ENCODE data around the gene KAT6B.

KAT6B gene

GRCh38 chr10:75029420-75029819 is 203.0 kb downstream of the KAT6B start:
- in situ Hi-C loops (cut with MboI; ENCODE audit: low sequenced_read_pairs) = no loop called here

DNA sequence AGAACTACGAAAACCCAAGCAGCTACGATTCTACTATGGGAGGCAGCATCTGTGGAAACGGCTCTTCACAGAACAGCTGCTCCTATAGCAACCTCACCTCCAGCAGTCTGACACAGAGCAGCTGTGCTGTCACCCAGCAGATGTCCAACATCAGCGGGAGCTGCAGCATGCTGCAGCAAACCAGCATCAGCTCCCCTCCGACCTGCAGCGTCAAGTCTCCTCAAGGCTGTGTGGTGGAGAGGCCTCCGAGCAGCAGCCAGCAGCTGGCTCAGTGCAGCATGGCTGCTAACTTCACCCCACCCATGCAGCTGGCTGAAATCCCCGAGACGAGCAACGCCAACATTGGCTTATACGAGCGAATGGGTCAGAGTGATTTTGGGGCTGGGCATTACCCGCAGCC is 203.5 kb downstream of the KAT6B start:
- in situ Hi-C loops (cut with MboI; ENCODE audit: low sequenced_read_pairs) = no loop called here

GRCh38 chr10:75030371-75030770 is 204.0 kb downstream of the KAT6B start:
- in situ Hi-C loops (cut with MboI; ENCODE audit: low sequenced_read_pairs) = no loop called here

GRCh38 chr10:75032119-75032518 is 205.7 kb downstream of the KAT6B start:
- in situ Hi-C loops (cut with MboI; ENCODE audit: low sequenced_read_pairs) = no loop called here

DNA sequence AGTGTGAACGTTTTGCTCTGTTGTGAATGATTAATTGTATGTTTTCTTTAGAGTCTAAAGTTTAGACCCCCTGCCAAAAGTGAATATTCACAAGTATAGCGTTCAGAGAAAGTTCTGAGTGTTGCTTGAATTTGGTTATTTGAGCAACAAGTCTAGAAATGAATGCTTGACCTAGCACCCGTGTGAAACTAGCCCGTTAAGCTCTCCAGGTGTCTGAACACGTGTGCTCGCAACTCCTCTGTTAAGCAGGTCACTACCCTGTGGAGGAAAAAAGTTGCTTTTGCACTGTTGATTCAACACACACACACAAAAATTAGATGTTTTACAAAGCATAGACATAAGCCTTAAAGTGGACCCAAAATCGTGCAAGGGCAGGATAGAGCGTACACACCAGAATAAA is 206.4 kb downstream of the KAT6B start:
- in situ Hi-C loops (cut with MboI; ENCODE audit: low sequenced_read_pairs) = no loop called here

GRCh38 chr10:75033399-75034130 is 207.2 kb downstream of the KAT6B start:
- in situ Hi-C loops (cut with MboI; ENCODE audit: low sequenced_read_pairs) = no loop called here

DNA sequence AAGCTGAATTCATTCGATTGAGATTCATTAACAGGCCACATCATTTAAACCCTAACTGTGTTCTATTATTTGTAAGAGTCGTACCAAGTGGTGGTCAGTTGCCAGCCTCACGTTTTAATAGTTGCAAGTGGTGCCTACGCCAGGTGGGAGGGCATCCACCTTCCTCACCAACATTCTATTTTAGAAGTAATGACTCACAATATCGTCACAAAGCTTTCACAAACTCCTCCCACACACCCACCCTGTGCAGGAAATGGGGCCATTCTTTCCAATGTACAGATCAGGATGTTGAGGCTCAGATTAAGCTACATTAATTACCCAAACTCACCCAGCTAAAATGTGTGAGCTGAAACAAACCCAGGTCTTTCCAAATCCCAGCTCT is 207.7 kb downstream of the KAT6B start:
- in situ Hi-C loops (cut with MboI; ENCODE audit: low sequenced_read_pairs) = no loop called here

- in situ Hi-C loops (cut with MboI; ENCODE audit: low sequenced_read_pairs) = no loop called here
Observed at GRCh38 chr10:75034714-75035258, 208.4 kb downstream of the KAT6B start.

- in situ Hi-C loops (cut with MboI; ENCODE audit: low sequenced_read_pairs) = no loop called here
Observed at GRCh38 chr10:75035975-75036708, 209.7 kb downstream of the KAT6B start.

GRCh38 chr10:75037171-75038153 is 211.1 kb downstream of the KAT6B start:
- in situ Hi-C loops (cut with MboI; ENCODE audit: low sequenced_read_pairs) = no loop called here

DNA sequence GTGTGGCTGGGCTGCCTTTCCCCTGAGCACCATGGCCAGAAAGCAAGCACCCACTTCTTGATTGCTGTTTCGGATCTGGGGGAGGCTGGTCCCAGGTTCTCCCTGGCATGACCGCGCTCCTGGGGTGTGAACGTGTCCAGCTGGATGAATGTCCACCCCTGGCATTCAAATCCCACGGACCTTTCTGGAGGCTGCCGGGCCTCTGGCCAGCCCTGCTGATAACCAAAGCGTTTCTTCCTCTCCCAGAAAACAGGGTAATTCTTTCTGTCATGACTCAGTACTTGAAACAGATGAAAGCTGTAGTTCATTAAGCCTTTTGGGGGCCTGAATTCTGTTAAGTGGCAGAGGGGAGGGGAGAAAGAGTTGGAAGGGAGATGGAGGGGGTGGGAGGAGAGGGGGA is 211.9 kb downstream of the KAT6B start:
- in situ Hi-C loops (cut with MboI; ENCODE audit: low sequenced_read_pairs) = no loop called here

DNA sequence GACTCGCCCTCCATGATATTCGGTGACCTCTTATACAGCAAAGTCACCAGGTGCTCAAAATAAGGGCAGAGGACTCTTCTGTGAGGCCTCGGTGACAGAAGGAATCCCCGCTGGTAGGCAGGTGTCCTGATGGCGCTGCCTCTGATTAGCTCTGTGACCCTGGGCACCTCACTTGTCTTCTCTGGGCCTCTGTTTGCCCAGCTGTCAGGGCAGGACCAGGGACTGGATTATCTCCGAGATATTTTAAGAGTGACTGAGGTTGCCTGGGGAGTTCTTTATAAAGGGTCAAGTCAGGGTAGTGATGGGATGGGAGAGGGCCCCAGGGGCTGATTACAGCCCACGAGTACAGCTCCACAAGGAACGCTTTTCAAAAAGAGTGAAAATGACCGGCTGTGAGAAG is 214.2 kb downstream of the KAT6B start:
- in situ Hi-C loops (cut with MboI; ENCODE audit: low sequenced_read_pairs) = no loop called here

DNA sequence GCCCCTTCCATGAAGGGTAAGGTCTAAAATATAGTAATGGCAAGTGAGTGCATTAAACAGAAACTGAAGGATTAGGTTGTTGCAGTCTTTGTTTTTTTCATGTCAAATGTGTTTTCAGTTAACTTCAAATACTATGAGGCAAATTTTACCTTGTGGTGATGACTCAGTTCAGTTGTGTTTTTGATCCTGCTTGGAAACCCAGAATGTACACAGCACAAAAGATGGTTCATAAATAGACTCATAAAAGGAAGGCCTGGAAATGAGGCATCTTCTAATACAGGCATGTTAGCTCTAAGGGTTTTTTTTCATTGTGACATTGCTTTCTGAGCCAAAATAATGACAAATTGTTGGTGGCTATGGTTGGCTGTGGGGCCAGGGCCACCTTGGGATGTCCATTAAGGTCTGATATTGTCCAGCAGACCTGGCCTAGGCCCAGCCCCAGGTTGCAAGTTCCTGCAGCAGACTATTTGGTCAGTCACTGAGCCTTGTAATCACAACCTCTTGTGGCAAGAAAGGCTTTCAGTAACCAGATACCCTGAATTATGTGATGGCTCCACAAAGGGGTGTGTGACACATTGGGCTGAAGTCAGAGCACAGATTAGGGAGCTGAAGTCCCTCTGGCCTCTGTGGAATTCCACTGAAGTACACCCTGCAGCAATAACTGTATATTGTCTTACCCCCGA is 216.0 kb downstream of the KAT6B start:
- in situ Hi-C loops (cut with MboI; ENCODE audit: low sequenced_read_pairs) = no loop called here

DNA sequence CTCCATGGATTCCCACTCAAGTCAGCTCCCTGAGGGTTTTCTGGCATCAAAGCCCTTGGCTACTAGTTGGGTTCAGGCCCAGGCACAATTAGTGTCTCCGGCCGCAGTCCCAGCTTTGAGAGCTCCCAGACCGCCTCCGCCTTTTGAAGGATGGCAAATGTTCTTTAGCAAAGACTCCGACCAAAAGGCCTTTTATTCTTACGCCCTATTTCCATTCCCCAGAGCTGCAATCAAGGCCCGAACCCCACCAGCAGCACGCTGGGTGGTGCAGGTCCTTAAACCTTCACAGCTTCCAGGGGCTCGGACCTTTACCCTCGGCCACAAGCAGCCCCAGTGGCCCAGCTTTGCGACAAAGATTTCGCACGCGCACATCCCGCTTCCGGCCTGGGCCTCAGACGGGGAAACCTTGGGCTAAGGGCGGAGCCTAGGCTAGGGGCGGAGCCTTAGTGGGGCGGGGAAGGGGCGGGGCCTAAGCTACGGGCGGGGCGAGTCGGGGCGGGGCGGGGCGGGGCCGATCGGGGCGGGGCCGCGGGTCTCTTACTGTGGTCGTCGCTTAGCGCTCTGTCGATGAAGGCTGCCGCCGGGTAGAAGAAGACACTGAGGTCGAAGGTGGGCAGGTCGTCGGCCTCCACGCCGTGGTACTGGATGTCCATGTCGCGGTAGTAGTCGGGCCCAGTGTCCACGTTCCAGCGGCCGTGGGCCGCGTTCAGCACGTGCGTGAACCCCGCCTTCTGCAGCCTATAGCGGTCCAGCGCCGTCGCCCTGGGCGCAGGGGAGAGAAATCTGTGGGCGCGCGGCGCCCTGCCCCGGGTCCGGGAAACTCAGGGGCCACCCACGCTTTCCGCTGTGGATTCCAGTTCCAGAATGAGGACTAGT is 217.1 kb downstream of the KAT6B start:
- in situ Hi-C loops (cut with MboI; ENCODE audit: low sequenced_read_pairs) = no loop called here

- in situ Hi-C loops (cut with MboI; ENCODE audit: low sequenced_read_pairs) = no loop called here
Observed at GRCh38 chr10:75048669-75049098, 222.3 kb downstream of the KAT6B start.

GRCh38 chr10:75049316-75050148 is 223.1 kb downstream of the KAT6B start:
- in situ Hi-C loops (cut with MboI; ENCODE audit: low sequenced_read_pairs) = no loop called here

- in situ Hi-C loops (cut with MboI; ENCODE audit: low sequenced_read_pairs) = no loop called here
Observed at GRCh38 chr10:75050149-75050919, 223.9 kb downstream of the KAT6B start.

DNA sequence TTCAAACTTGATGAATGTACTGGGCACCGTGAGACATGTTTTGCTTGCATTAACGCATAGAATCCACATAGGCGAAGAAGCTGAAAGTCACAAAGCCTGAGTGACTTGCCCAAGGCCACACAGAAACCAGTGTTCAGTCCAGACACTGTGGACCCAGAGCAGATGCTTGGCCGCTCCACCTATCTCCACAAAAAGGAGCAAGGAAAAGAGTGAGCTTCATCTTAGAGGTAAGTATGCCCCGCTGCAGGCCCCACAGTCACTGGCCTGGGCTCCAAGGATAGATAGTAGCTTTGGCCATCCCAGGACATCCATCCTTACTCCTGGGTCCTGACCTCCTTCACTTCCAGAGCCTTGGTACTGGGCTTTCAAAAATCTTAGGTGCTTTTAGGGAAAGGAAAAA is 224.9 kb downstream of the KAT6B start:
- in situ Hi-C loops (cut with MboI; ENCODE audit: low sequenced_read_pairs) = no loop called here
